ENCODE data around the gene NUP107.

- TF ChIP-seq REST (IDR thresholded peaks at IDR 0.05; ENCODE audit: insufficient read depth in 1 of 2, low read depth in 2 of 2, low read length in 1 of 2) (no peak), CTCF (IDR thresholded peaks at IDR 0.05) (no peak)
Measured at GRCh38 chr12:68769941-68770340, 83.2 kb downstream of the NUP107 start.
